HG03457 (cell line): Measurements from ENCODE around the gene TRAK1.

Experiments used
- ATAC-seq: cut with Tn5 transposase; IDR thresholded peaks from one replicate; pipeline ENCODE4 v1.9.1; 2021; ENCODE audit warnings: moderate number of reproducible peaks; ENCODE audit not compliant: unreplicated experiment

TRAK1 gene

GRCh38 chr3:42194943-42195510 lies 103.9 kb downstream of the TRAK1 start:
- no peak for ATAC-seq

- ATAC-seq, result peak; percentile 68
Measured at GRCh38 chr3:42195879-42196330, 104.7 kb downstream of the TRAK1 start.

GRCh38 chr3:42198709-42199108 lies 107.6 kb downstream of the TRAK1 start:
- no peak for ATAC-seq

- no peak for ATAC-seq
Measured at GRCh38 chr3:42202217-42202865, 111.2 kb downstream of the TRAK1 start.

- ATAC-seq, result no peak
Measured at GRCh38 chr3:42204867-42205599, 113.9 kb downstream of the TRAK1 start.

GRCh38 chr3:42205800-42206514 lies 114.8 kb downstream of the TRAK1 start:
- ATAC-seq, result no peak

GRCh38 chr3:42209917-42210316 lies 118.8 kb downstream of the TRAK1 start:
- no peak for ATAC-seq

- no peak for ATAC-seq
Measured at GRCh38 chr3:42210726-42211125, 119.6 kb downstream of the TRAK1 start.

- ATAC-seq, result no peak
Measured at GRCh38 chr3:42213417-42213816, 122.3 kb downstream of the TRAK1 start.

- ATAC-seq, result no peak
Measured at GRCh38 chr3:42214064-42214463, 122.9 kb downstream of the TRAK1 start.

- no peak for ATAC-seq
Measured at GRCh38 chr3:42214565-42215283, 123.6 kb downstream of the TRAK1 start.

- ATAC-seq, result no peak
Measured at GRCh38 chr3:42216302-42216701, 125.1 kb downstream of the TRAK1 start.

- ATAC-seq, result no peak
Measured at GRCh38 chr3:42216931-42217333, 125.8 kb downstream of the TRAK1 start.

- ATAC-seq, result no peak
Measured at GRCh38 chr3:42220436-42221121, 129.4 kb downstream of the TRAK1 start.

GRCh38 chr3:42222942-42223693 lies 132.0 kb downstream of the TRAK1 start:
- ATAC-seq, result no peak

GRCh38 chr3:42224178-42224577 lies 133.0 kb downstream of the TRAK1 start:
- ATAC-seq, result no peak

GRCh38 chr3:42224658-42225421 lies 133.7 kb downstream of the TRAK1 start:
- no peak for ATAC-seq

- no peak for ATAC-seq
Measured at GRCh38 chr3:42225486-42226363, 134.6 kb downstream of the TRAK1 start.
